BJ (cell line): Measurements from ENCODE around the gene RDH12. TPM values are rescaled to one million over a fixed set of nuclear protein-coding genes. Genes with fewer than 3 reads are reported as not detected.
A peak's percentile ranks its signal among the peaks of the same experiment; 100 is the strongest.
"Not testable (repeated sequence)": the region's sequence is repeated elsewhere in the genome, so short reads cannot be mapped to it uniquely, and the experiment has no call there.

Experiments used
- CTCF ChIA-PET: fragments of 350-600 bp; formaldehyde crosslinking; extraction: SDS; loops from one replicate; lab custom pipeline; 2021; ENCODE audit warnings: antibody characterized with exemption, inconsistent platforms; lab: Yijun Ruan, JAX
- POLR2A ChIA-PET: fragments of 300-600 bp; sonication (Branson Sonifier 250); formaldehyde crosslinking; extraction: SDS; loops from one replicate; lab custom pipeline; 2021; ENCODE audit warnings: antibody characterized with exemption; lab: Charles Lee
- DNase-seq: peaks from one replicate; pipeline ENCODE4 v3.0.0-alpha.2; 2011; ENCODE audit warnings: low read depth
- H3K27me3 ChIP-seq: 2 replicates; pipeline ENCODE4 v1.6.0; 2011; ENCODE audit warnings: low read length; ENCODE audit not compliant: control insufficient read depth, insufficient read depth
- H3K36me3 ChIP-seq: 2 replicates; pipeline ENCODE4 v1.5.1; 2011; ENCODE audit warnings: low read length; ENCODE audit not compliant: control insufficient read depth, insufficient read depth
- H3K4me3 ChIP-seq: 2 replicates; pipeline ENCODE4 v1.5.1; 2011; ENCODE audit warnings: low read depth, mild to moderate bottlenecking, control low read depth, low read length
- CTCF ChIP-seq: IDR thresholded peaks from 2 replicates; pipeline ENCODE4 v1.5.1; 2011; ENCODE audit warnings: low read depth, mild to moderate bottlenecking, control low read depth, inconsistent platforms, low read length, moderate library complexity; ENCODE audit not compliant: insufficient read depth
- polyA plus RNA-seq: library from polyadenylated mRNA; depleted of rRNA; stranded (reverse); fragments of >200 nt; gene quantifications from 2 replicates; pipeline ENCODE4 v1.2.3, GENCODE V29; 2011

The RDH12 gene
- polyA plus RNA-seq, 1 experiment: not detected

- H3K4me3 ChIP-seq: no peak overlapping the region
- H3K36me3 ChIP-seq: no peaks in the 10 kb centered on the region
- CTCF ChIA-PET: interaction anchor here (0.5 to 6.9 kb wide), 41 partner anchors 9 to 1344 kb away, joined by 3 to 189 read pairs (median 5); partner anchors contain the start of genes ARG2, PIGH, PLEKHH1 and RDH11
- no peak for DNase-seq
- no peaks in the 10 kb centered on the region for H3K27me3 ChIP-seq
- TF ChIP-seq CTCF: no peak
- POLR2A ChIA-PET: interaction anchor here (0.6 to 1.2 kb wide), 2 partner anchors 36 to 120 kb away, joined by 4 to 5 read pairs; no protein-coding TSS in a partner anchor
Measured at GRCh38 chr14:67703997-67704396, 2.3 kb downstream of the RDH12 start.

GRCh38 chr14:67704484-67705089, 2.9 kb downstream of the RDH12 start:
- H3K36me3 ChIP-seq: no peaks in the 10 kb centered on the region
- no peak overlapping the region for H3K4me3 ChIP-seq
- peak; percentile 79 for TF ChIP-seq CTCF
- DNase-seq: no peak
- H3K27me3 ChIP-seq: no peaks in the 10 kb centered on the region
- ChIA-PET CTCF (interaction anchor here (0.5 to 6.9 kb wide), 43 partner anchors 9 to 1345 kb away, joined by 3 to 189 read pairs (median 4); partner anchors contain the start of genes ARG2, PIGH, PLEKHH1 and RDH11), POLR2A (interaction anchor here (0.6 to 1.2 kb wide), 2 partner anchors 35 to 120 kb away, joined by 4 to 5 read pairs; no protein-coding TSS in a partner anchor)

DNA sequence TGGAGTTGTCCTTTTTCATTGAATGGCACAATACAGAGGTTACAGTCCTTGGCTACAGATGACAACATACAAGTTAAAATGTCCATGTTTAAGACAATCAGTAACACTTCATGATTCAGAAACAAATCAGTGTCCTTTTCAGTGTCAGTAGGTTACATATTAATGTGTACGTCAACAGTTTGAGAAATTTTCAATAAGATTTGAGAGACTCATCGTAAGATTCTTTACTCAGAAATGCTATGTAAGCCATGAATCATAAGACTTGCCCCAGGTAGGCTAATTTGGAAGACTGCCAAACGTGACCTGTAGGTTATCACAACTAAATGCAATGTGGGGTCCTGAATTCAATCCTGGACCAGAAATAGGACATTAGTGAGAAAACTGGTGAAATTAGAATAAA, 3.5 kb downstream of the RDH12 start:
- POLR2A ChIA-PET: no interaction called here
- CTCF ChIA-PET: interaction anchor here (0.9 to 6.9 kb wide), 24 partner anchors 8 to 294 kb away, joined by 3 to 189 read pairs (median 9); partner anchors contain the start of genes ARG2, PIGH, PLEKHH1 and RDH11
- H3K27me3 ChIP-seq: no peaks in the 10 kb centered on the region
- H3K36me3 ChIP-seq: no peaks in the 10 kb centered on the region
- DNase-seq: no peak
- H3K4me3 ChIP-seq: no peak overlapping the region
- TF ChIP-seq CTCF: no peak

DNA sequence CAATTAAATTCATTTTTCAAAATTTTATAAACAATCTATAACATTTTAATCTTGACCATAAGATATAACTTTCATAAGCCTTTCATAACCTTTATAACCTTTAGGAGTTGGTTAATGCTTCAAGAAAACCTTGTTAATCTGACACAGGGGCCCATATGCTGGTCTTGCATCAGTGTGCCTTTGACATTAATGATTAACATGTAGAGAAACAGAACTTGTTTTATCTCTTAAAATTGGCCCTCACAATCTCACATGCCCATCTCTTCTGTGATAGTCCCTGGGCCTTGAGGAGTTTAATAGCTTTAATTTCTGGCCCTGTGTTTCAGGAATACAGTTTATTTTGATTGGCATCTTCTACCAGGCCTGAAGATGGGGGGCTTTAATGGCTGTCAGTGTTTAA, 7.7 kb downstream of the RDH12 start:
- H3K27me3 ChIP-seq, H3K4me3 ChIP-seq, H3K36me3 ChIP-seq, POLR2A ChIA-PET, DNase-seq: not testable (repeated sequence)
- CTCF ChIA-PET: interaction anchor here (2.2 to 3.2 kb wide), 2 partner anchors 12 to 125 kb away, joined by 7 to 25 read pairs; no protein-coding TSS in a partner anchor

DNA sequence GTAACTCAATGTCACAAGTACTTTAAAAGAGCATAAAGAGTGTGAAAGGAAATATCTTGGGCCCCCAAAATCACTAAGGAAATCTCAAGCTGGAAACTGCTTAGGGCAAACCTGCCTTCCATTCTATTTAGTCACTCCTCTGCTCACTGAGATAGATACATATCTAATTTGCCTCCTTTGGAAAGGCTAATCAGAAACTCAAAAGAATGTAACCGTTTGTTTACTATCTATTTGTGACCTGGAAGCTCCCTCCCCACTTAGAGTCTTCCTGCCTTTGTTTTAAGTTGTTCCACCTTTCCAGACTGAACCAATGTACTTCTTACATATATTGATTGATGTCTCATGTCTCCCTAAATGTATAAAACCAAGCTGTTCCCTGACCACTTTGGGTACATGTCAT, 8.1 kb downstream of the RDH12 start:
- not testable (repeated sequence) for H3K36me3 ChIP-seq, H3K27me3 ChIP-seq, DNase-seq, H3K4me3 ChIP-seq
- ChIA-PET CTCF (interaction anchor here (1.1 to 2.2 kb wide), 2 partner anchors 12 to 281 kb away, joined by 3 to 7 read pairs; no protein-coding TSS in a partner anchor), POLR2A (interaction anchor here (0.7 kb wide), 1 partner anchor 73 kb away, joined by 4 read pairs; no protein-coding TSS in a partner anchor)

DNA sequence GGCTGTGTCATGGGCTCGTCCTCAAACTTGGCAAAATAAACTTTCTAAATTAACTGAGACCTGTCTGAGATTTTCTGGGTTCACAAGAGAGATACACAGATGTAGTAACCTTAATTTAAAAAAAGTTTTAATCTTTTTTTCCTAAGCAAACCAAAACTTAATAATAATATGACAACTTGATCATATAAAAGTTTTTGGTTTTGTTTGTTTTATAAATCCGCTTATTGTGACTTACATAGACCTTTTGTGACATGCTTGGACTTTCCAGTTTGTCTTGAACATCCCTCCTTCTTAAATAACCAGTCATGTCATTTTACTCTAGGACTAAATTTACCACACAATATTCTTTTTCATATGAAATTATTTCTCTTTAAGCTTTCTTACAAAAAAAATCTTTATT, 8.5 kb downstream of the RDH12 start:
- TF ChIP-seq CTCF: no peak
- POLR2A ChIA-PET: interaction anchor here (0.7 kb wide), 1 partner anchor 72 kb away, joined by 4 read pairs; no protein-coding TSS in a partner anchor
- no peaks in the 10 kb centered on the region for H3K36me3 ChIP-seq
- no peak for DNase-seq
- no peak overlapping the region for H3K4me3 ChIP-seq
- CTCF ChIA-PET: interaction anchor here (1.1 to 2.2 kb wide), 2 partner anchors 11 to 281 kb away, joined by 3 to 7 read pairs; no protein-coding TSS in a partner anchor
- H3K27me3 ChIP-seq: peaks cover 1% of the 10 kb centered on the region; the same call in 1 of the 2 replicates
